ENCODE data around the gene NRXN3.

GRCh38 chr14:79418649-79419415, 1248.7 kb downstream of the NRXN3 start:
- TF ChIP-seq CTCF (IDR thresholded peaks at IDR 0.05; ENCODE audit: poor library complexity) (no peak), EZH2 (IDR thresholded peaks at IDR 0.05; ENCODE audit: borderline replicate concordance) (no peak)
